Thyroid gland (tissue), 4 donors: ENCODE results near the gene MAP3K19. TPM values are rescaled to one million over a fixed set of nuclear protein-coding genes. Genes with fewer than 3 reads are reported as not detected.

Experiments
- DNase-seq, 2 donors: peaks; one replicate each; pipeline ENCODE4 v3.0.0-alpha.2; 2019
- H3K27ac ChIP-seq, 3 donors: fragments of 200-600 bp; sonication (generic); 1 replicate in 2 of 3; 2 replicates in 1 of 3; pipeline ENCODE4 v1.5.1; 2016 to 2019; ENCODE audit warnings: mild to moderate bottlenecking in 1 of 3, moderate library complexity in 1 of 3
- H3K27me3 ChIP-seq: fragments of 200-600 bp; sonication (generic); one replicate; pipeline ENCODE4 v1.5.1; 2019
- H3K36me3 ChIP-seq, 2 donors: fragments of 200-600 bp; sonication (generic); one replicate each; pipeline ENCODE4 v1.5.1; 2016 to 2019
- H3K4me1 ChIP-seq, 2 donors: fragments of 200-600 bp; sonication (generic); one replicate each; pipeline ENCODE4 v1.5.1; 2017 to 2019
- H3K4me3 ChIP-seq, 3 donors: fragments of 200-600 bp; sonication (generic); replicated peaks in 1 of 3; 1 replicate in 2 of 3; 2 replicates in 1 of 3; pipeline ENCODE4 v1.5.1; 2016; ENCODE audit warnings: mild to moderate bottlenecking in 1 of 3
- H3K9me3 ChIP-seq: fragments of 200-600 bp; sonication (generic); one replicate; pipeline ENCODE4 v1.5.1; 2017
- POLR2A ChIP-seq, 2 donors: fragments of 450-650 bp; IDR thresholded peaks; one replicate each; pipeline ENCODE4 v1.6.1; 2017; ENCODE audit warnings: antibody characterized with exemption in 2 of 2, mild to moderate bottlenecking in 2 of 2, moderate library complexity in 1 of 2
- WGBS, 2 donors: methylation state at CpG; one replicate each; pipeline ENCODE4 v1.1.5; 2017; 5-methylcytosine and 5-hydroxymethylcytosine counted together
- intact Hi-C: fragments of 100-400 bp; cut with DNase I; formaldehyde crosslinking; loops from one replicate; pipeline ENCODE4 v1.15.1; 2023
- total RNA-seq, 4 donors: library from RNA; depleted of rRNA; stranded (reverse); fragments of >200 nt; gene quantifications; one replicate each; pipeline ENCODE4 v1.2.3, GENCODE V29; 2016
- TF ChIP-seq, protein P1 (sequence below), 6 experiments: fragments of 200-600 bp in 3 of 6; fragments of 450-650 bp in 3 of 6; sonication (generic) in 3 of 6; IDR thresholded peaks; one replicate each; pipeline ENCODE4 v1.5.1; 2016 to 2019; ENCODE audit warnings: antibody characterized with exemption in 6 of 6, mild to moderate bottlenecking in 2 of 6, inconsistent platforms in 1 of 6, moderate library complexity in 1 of 6

The MAP3K19 gene
- total RNA-seq, 4 donors from 2014 or later, result 0.15 TPM; not detected in 3

DNA sequence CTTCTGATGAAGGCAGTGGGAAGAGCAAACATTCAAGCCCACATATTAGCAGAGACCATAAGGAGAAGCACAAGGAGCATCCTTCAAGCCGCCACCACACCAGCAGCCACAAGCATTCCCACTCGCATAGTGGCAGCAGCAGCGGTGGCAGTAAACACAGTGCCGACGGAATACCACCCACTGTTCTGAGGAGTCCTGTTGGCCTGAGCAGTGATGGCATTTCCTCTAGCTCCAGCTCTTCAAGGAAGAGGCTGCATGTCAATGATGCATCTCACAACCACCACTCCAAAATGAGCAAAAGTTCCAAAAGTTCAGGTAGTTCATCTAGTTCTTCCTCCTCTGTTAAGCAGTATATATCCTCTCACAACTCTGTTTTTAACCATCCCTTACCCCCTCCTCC, 93.2 kb downstream of the MAP3K19 start:
- WGBS, 2 donors, result 94 to 96% methylated on average over 5 of the region's 5 CpGs
- peaks cover 26 to 27% of the 10 kb centered on the region in 2 donors for H3K36me3 ChIP-seq
- TF ChIP-seq, protein P1, sequence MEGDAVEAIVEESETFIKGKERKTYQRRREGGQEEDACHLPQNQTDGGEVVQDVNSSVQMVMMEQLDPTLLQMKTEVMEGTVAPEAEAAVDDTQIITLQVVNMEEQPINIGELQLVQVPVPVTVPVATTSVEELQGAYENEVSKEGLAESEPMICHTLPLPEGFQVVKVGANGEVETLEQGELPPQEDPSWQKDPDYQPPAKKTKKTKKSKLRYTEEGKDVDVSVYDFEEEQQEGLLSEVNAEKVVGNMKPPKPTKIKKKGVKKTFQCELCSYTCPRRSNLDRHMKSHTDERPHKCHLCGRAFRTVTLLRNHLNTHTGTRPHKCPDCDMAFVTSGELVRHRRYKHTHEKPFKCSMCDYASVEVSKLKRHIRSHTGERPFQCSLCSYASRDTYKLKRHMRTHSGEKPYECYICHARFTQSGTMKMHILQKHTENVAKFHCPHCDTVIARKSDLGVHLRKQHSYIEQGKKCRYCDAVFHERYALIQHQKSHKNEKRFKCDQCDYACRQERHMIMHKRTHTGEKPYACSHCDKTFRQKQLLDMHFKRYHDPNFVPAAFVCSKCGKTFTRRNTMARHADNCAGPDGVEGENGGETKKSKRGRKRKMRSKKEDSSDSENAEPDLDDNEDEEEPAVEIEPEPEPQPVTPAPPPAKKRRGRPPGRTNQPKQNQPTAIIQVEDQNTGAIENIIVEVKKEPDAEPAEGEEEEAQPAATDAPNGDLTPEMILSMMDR (IDR thresholded peaks at IDR 0.05), result no peak
- TF ChIP-seq POLR2A (IDR thresholded peaks at IDR 0.05), result no peak
- no peak overlapping the region for H3K27ac ChIP-seq
- intact Hi-C loops, result no loop called here
- no peaks in the 10 kb centered on the region for H3K27me3 ChIP-seq
- H3K4me1 ChIP-seq, result no peaks in the 10 kb centered on the region
- no peak overlapping the region for H3K4me3 ChIP-seq
- H3K9me3 ChIP-seq, result no peaks in the 10 kb centered on the region
- DNase-seq, result no peak

DNA sequence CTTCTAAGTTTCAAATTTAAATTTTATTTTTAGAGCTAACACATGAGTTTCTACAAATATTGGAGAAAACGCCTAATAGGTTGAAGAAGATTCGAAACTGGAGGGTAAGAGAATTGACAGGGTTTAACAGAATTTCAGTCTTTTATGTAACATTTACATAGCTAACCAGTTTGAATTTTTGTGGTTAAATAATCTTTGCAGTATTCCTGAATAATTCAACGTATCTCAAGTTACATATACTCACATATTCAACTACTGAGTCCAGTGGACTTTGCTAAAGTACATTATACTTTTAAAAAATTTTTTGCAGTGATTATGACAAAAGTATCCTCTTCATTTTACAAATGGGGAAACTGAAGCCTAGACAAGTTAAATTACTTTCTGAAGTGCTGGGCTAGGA, 94.6 kb downstream of the MAP3K19 start:
- Histone ChIP-seq H3K9me3 (no peaks in the 10 kb centered on the region), H3K4me1 (no peaks in the 10 kb centered on the region), H3K27me3 (no peaks in the 10 kb centered on the region), H3K27ac (no peak overlapping the region), H3K36me3 (peaks cover 26 to 36% of the 10 kb centered on the region in 2 donors), H3K4me3 (no peak overlapping the region)
- 98 to 100% methylated on average over 3 of the region's 3 CpGs for WGBS, 2 donors
- TF ChIP-seq, protein P1 (IDR thresholded peaks at IDR 0.05), result no peak
- TF ChIP-seq POLR2A (IDR thresholded peaks at IDR 0.05), result no peak
- DNase-seq, result no peak
- intact Hi-C loops, result no loop called here

DNA sequence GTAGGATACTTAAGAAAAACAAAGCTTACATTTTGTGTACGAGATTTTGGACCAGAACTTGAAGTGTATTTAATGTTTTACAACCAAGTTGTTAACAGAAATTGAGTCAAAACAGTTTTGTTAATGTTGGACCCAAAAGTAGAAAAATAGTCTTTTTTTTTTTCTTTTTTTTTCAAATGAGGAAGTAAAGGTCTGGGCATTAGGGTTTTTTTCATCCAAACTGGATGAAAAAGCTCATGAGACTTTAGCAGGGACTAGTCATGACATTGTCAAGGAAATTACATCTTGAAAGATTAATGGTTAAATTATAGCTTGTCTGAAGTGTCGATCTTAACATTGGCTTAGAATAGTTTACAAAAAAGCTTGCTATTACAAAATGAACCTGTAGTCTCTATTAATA, 96.4 kb downstream of the MAP3K19 start:
- TF ChIP-seq, protein P1 (IDR thresholded peaks at IDR 0.05), result no peak
- TF ChIP-seq POLR2A (IDR thresholded peaks at IDR 0.05), result no peak
- H3K9me3 ChIP-seq, result no peaks in the 10 kb centered on the region
- no peaks in the 10 kb centered on the region for H3K27me3 ChIP-seq
- peaks cover 26 to 36% of the 10 kb centered on the region in 2 donors for H3K36me3 ChIP-seq
- no peaks in the 10 kb centered on the region for H3K4me1 ChIP-seq
- H3K27ac ChIP-seq, result no peak overlapping the region
- 95 to 97% methylated on average over 2 of the region's 2 CpGs for WGBS, 2 donors
- DNase-seq, result no peak
- no peak overlapping the region for H3K4me3 ChIP-seq
- intact Hi-C loops, result no loop called here

DNA sequence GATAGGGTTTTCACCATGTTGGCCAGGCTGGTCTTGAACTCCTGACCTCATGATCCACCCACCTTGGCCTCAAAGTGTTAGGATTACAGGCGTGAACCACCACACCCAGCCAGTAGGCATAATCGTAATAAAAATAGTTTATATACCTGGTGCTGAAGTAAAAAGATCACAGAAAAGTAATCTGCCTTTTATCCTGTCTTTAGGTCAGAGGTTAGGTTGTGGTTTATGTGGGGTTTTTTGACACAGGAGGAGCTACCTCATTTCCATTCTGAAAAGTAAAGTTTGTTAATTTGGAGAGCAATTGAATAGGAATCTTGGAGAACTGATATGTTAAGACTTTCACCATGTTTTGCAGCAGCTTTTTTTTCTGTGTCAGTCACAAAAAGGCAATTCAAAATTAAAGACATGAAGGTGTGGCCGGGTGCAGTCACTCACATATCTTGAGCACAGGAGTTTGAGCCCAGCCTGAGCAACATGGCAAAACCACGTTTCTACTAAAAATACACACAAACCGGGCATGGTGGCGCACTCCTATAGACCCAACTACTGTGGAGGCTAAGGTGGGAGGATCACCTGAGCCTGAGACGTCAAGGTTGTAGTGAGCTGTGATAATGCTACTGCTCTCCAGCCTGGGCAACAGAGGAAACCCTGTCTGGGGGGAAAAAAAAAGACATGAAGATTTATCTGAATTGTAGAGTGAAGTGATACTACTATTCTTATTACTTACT, 97.1 kb downstream of the MAP3K19 start:
- peaks cover 22 to 33% of the 10 kb centered on the region in 2 donors for H3K36me3 ChIP-seq

DNA sequence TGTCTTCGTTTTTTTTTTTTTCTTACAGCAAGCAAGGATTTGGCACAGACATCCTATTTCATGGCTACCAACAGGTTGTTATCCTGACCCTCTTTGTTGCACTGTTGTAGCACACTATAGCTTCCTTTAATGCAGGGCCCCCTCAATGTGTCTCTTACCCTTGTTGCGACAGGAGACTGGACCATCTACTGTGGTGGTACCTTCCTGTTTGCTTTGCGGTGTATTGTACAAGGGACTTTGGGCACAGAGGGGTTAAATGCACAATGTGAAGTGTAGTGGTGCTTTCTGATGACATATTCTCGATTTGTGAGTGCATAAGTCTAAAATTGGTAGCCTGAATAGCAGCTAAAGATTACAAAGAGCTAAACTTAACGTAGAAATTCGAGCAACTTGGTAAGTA, 101.2 kb downstream of the MAP3K19 start:
- no peak overlapping the region for H3K4me3 ChIP-seq
- TF ChIP-seq, protein P1 (IDR thresholded peaks at IDR 0.05), result no peak
- TF ChIP-seq POLR2A (IDR thresholded peaks at IDR 0.05), result no peak
- peaks cover 7 to 15% of the 10 kb centered on the region in 2 donors for H3K36me3 ChIP-seq
- no peaks in the 10 kb centered on the region for H3K9me3 ChIP-seq
- intact Hi-C loops, result no loop called here
- no peak for DNase-seq
- WGBS, 2 donors, result 89 to 90% methylated on average over 6 of the region's 6 CpGs
- no peak overlapping the region for H3K27ac ChIP-seq
- no peaks in the 10 kb centered on the region for H3K27me3 ChIP-seq
- H3K4me1 ChIP-seq, result no peaks in the 10 kb centered on the region

More for the DNA sequence above, 97.1 kb downstream of the MAP3K19 start:
- intact Hi-C loops, result no loop called here
- TF ChIP-seq, protein P1 (IDR thresholded peaks at IDR 0.05), result no peak
- TF ChIP-seq POLR2A (IDR thresholded peaks at IDR 0.05), result no peak
- Histone ChIP-seq H3K27me3 (no peaks in the 10 kb centered on the region), H3K27ac (no peak overlapping the region), H3K9me3 (no peaks in the 10 kb centered on the region), H3K4me3 (no peak overlapping the region), H3K4me1 (no peaks in the 10 kb centered on the region)
- 90 to 94% methylated on average over 7 of the region's 7 CpGs for WGBS, 2 donors
- DNase-seq, result no peak
